Measurements from ENCODE around the gene IKZF3.
"Not testable (repeated sequence)": the region's sequence is repeated elsewhere in the genome, so short reads cannot be mapped to it uniquely, and the experiment has no call there.

IKZF3 gene

GRCh38 chr17:39863918-39864746 is at the start of gene IKZF3:
IKZF3 (minus strand) TSS chr17:39864312; CDS start chr17:39864126, 186 bp downstream.
- peak; percentile 74 for DNase-seq (ENCODE audit: low spot score)

DNA sequence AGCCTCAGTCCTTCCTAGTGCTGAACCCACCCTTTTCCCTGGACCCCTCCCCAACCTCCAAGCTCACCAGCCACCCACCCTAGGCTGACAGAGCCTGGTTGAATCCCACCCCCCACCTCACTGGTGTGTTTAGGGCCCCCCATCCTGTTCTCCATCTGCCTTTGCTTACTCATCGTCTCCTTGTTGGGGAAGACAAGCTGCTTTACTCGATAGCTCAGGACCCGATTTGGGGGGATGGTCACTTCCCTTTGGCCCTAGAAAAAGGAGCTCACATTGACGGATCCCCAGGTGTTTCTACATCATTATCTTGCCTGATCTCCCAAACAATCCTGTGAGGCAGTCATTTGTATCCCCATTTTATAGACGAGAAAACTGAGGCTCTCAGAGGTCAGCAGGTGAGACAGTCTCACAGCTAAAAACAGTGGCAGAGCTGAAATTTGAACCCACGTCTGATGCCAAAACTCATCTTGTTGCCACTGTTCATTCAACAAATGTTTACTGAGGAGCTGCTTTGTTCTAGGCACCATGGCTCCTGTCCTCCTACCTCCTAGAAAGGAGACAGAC is 44.8 kb upstream of the IKZF3 start:
- DNase-seq (ENCODE audit: low spot score) = no peak

GRCh38 chr17:39904990-39905288 is 40.8 kb upstream of the IKZF3 start:
- no peak for DNase-seq (ENCODE audit: low spot score)

GRCh38 chr17:39903158-39903884 is 39.2 kb upstream of the IKZF3 start:
- no peak for DNase-seq (ENCODE audit: low spot score)

DNA sequence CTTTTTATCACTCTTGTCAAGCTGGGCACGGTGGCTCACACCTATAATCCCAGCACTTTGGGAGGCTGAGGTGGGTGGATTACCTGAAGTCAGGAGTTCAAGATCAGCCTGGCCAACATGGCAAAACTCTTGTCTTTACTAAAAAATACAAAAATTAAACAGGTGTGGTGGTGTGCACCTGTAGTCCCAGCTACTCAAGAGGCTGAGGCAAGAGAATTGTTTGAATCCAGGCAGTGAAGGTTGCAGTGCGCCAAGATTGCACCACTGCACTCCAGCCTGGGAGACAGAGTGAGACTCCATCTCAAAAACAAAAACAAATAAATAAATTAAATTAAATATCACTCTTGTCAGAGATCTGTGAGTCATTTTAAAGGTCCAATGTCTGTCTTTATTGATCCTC is 37.9 kb upstream of the IKZF3 start:
- DNase-seq (ENCODE audit: low spot score) = not testable (repeated sequence)

DNA sequence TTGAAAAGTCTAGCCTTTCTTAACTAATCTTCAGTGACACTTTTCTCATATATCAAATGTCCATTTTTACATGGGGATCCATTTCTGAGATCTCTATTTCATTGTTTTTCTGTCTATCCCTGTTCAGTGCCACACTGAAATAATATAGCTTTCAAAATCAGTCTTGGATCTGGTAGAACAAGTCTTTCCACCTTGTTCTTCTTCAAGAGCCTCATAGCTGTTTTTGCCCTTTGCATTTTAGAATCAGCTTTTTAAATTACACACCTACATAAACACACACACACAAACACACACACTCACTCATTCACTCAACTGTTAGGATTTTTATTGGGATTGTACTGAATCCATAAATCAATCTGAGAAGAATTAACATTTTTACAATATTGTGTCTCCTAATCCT is 35.1 kb upstream of the IKZF3 start:
- no peak for DNase-seq (ENCODE audit: low spot score)

GRCh38 chr17:39898088-39898487 is 34.0 kb upstream of the IKZF3 start:
- DNase-seq (ENCODE audit: low spot score) = no peak

DNA sequence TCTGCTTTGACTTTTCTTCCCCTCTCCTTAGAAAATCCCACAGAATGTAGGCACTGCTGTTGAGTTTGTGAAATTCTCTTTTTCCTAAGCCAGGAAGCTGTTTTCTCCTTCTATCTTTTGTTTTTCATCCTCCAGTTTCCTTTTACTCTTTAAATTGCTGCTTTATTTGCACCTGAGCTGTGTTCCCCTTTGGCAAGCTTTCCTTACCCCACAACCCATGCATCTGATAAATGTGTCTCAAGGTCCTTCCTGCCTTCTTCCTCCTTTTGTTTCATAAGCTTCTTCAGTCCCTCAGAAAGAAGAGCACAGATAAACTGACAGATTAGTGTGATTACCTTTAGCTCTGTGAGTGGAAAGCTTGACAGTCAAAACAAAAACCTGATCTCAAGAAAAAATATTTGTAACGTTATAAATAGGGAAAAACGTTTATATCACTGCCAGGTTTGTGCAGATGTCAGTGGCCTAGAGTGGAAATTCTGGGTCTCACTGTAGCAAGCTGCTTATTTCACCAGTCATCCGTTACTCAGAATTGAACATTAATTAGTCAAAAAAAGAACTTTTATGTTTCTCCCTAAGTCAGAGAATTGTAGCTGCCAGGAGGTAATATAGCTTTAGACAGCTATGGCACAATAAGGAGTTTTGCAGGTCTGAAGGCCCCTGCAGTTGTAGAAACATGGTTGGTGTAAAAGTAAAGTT is 30.7 kb upstream of the IKZF3 start:
- DNase-seq (ENCODE audit: low spot score) = no peak

DNA sequence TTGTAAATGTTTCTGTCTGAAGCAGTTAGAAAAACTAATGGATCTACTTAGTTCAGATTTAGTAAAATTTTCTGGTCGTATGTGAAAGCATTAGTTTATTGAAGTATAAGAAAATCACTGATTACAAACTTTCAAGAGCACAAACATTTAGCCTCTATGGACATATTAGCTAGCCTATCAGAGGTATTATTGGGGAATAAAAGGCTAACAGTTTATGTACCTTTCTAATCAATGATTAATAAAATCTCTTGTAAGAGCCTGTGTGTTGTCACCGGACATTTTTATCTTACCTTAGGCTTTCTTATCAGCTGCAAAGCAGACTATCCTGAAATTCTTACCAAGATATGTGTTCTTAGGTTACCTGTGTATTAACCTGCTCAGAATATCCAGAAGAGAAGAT is 25.1 kb upstream of the IKZF3 start:
- DNase-seq (ENCODE audit: low spot score) = no peak

GRCh38 chr17:39887078-39887477 is 23.0 kb upstream of the IKZF3 start:
- DNase-seq (ENCODE audit: low spot score) = no peak

- not testable (repeated sequence) for DNase-seq (ENCODE audit: low spot score)
Observed at GRCh38 chr17:39886102-39886501, 22.0 kb upstream of the IKZF3 start.

DNA sequence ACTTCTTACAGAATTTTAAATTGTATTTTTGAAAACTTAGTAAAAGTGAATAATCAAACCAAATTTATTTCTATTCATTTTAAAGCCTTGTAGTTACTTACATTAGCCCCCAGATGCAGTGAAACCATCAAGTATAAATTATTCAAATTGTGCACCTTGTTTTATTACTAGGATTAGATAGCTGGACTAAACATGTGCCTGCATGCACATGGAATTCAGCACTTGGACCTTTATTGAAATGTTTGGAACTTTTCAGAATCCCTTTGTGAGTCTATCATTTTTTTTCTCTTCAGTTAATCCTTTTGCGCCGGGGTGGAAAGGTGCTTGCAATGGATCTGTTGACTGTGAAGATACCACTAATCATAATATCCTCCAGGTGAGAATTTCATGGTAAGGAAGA is 8.6 kb upstream of the IKZF3 start:
- peak; percentile 72 for DNase-seq (ENCODE audit: low spot score)

- DNase-seq (ENCODE audit: low spot score) = no peak
Observed at GRCh38 chr17:39871801-39872200, 7.7 kb upstream of the IKZF3 start.

GRCh38 chr17:39870776-39871175 is 6.7 kb upstream of the IKZF3 start:
- DNase-seq (ENCODE audit: low spot score) = no peak

- no peak for DNase-seq (ENCODE audit: low spot score)
Observed at GRCh38 chr17:39868554-39868942, 4.4 kb upstream of the IKZF3 start.

GRCh38 chr17:39867880-39868553 is 3.9 kb upstream of the IKZF3 start, which contains the start of gene ZPBP2:
ZPBP2 (plus strand) TSS chr17:39868202; CDS start chr17:39868355, 153 bp downstream.
- no peak for DNase-seq (ENCODE audit: low spot score)

DNA sequence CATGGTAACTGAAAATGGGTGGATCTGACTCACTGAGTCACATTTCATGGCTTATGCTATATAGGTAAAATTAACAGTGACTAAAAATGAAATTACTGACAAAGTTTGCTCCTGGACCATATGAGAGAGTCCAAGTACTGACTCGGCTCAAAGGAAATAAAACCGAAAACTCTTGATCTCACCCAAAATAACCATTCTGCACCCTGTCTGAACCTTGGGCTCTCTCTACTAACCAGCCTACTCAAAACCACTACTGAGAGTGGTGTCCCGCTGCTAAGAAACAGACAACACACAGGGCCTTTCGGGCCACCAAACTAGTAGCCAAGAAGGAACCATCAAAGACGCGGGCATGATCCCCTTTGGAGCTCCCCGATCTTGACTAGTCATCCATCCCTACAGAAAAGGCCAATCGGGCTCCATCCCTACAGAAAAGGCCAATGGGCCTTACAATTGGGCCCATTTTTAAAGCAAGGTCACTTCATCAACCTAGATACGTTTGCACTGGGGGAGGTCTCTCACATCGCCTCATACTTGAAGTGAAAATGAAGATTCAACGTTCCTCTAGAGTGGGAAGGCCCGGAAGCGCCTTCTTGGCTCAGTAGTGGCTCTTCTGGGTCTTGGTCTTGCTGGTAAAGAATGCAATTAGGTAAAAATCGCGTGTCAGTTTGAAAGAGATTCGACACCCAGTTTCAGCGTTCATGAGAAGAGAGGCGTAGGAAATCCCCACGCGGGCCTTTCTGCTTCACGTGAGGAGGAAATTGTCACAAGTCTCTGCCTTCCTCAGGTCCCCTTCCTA is 3.2 kb upstream of the IKZF3 start:
- no peak for DNase-seq (ENCODE audit: low spot score)

DNA sequence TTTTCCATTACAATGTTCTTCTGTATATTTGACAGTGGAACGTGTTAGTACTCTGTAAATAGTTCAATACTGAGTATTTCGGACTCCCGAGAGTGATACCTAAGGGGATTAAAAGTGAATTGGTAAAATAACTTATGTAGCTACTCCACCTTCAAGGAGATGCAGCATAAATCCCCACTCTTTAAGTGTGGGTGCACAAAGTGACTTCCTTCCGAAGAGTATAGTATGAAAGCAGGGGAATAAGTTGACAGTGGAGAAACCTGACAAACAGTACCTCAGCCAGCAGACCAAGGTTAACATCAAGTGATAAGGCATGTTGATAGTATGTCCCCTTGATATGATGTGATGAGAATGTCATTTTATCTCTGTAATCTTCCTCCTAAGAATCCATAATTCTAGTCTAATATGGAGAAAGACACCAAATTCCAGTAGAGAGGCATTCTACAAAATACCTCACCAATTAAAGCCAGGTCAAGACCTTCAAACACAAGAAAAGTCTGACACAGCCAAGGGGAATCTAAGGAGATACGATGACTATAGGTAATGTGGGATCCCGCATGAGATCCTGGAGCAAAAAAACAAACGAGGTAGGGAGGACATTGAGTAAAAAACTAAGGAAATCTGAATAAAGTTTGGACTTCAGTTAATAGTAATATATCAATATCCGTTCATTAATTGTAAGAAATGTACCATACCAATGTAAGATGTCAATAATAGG is 2.1 kb upstream of the IKZF3 start:
- no peak for DNase-seq (ENCODE audit: low spot score)

GRCh38 chr17:39863244-39863917 is 731 bp downstream of the IKZF3 start:
- DNase-seq (ENCODE audit: low spot score) = no peak

DNA sequence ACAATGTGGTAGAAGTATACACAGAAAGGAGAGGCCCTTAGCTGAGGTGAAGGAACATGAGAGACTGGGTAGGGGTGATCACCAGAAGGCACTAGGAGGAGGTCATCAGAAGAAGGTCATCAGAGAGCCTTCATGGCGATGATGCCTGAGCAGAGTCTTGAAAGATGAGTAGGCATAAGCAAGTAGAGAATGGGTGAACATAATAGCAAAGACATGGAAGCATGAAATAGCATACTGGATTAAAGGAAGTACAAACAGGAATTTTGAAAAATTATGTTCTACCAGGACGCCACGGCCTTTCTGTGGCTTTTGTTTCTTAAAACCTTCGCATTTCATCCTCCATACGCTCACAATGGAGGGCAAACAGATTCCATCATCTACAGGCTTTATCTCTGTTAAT is 2.9 kb downstream of the IKZF3 start:
- DNase-seq (ENCODE audit: low spot score) = no peak
